HEK293 (cell line): ENCODE results near the gene SLC39A11.

Experiments
- CTCF ChIP-seq: fragments of 450-650 bp; formaldehyde crosslinking; IDR thresholded peaks from 2 replicates; pipeline ENCODE4 v1.5.1; 2016; ENCODE audit warnings: missing biosample characterization, missing genetic modification characterization
- HOXA7 ChIP-seq: sonication (generic); formaldehyde crosslinking; IDR thresholded peaks from 2 replicates; pipeline ENCODE4 v1.8.1; 2022; ENCODE audit warnings: missing genetic modification reagents, borderline replicate concordance
- INSM2 ChIP-seq: fragments of 450-650 bp; formaldehyde crosslinking; IDR thresholded peaks from 2 replicates; pipeline ENCODE4 v1.5.1; 2016; ENCODE audit warnings: missing biosample characterization, missing genetic modification characterization
- MYNN ChIP-seq: fragments of 450-650 bp; formaldehyde crosslinking; IDR thresholded peaks from 2 replicates; pipeline ENCODE4 v1.5.1; 2016; ENCODE audit warnings: missing biosample characterization, missing genetic modification characterization, borderline replicate concordance
- SP2 ChIP-seq: fragments of 450-650 bp; formaldehyde crosslinking; IDR thresholded peaks from 2 replicates; pipeline ENCODE4 v1.5.1; 2016; ENCODE audit warnings: missing biosample characterization, missing genetic modification characterization
- ZBTB7A ChIP-seq: fragments of 450-650 bp; formaldehyde crosslinking; IDR thresholded peaks from 2 replicates; pipeline ENCODE4 v1.5.1; 2016; ENCODE audit warnings: low read depth, missing biosample characterization, missing genetic modification characterization
- ZNF10 ChIP-seq: fragments of 450-650 bp; formaldehyde crosslinking; IDR thresholded peaks from 2 replicates; pipeline ENCODE4 v1.5.1; 2017; ENCODE audit warnings: missing biosample characterization, missing genetic modification characterization
- ZNF148 ChIP-seq: fragments of 450-650 bp; formaldehyde crosslinking; IDR thresholded peaks from 2 replicates; pipeline ENCODE4 v1.5.0; 2017; ENCODE audit warnings: missing biosample characterization, missing genetic modification characterization, borderline replicate concordance
- ZNF26 ChIP-seq: fragments of 450-650 bp; formaldehyde crosslinking; IDR thresholded peaks from 2 replicates; pipeline ENCODE4 v1.5.1; 2016; ENCODE audit warnings: missing biosample characterization, missing genetic modification characterization

- no peak for TF ChIP-seq SP2
- TF ChIP-seq ZNF10 = no peak
- no peak for TF ChIP-seq MYNN (tag by site-specific recombination)
- TF ChIP-seq HOXA7 = no peak
- no peak for TF ChIP-seq CTCF
- TF ChIP-seq INSM2 = no peak
- TF ChIP-seq ZBTB7A (tag by site-specific recombination) = no peak
- no peak for TF ChIP-seq ZNF148
- TF ChIP-seq ZNF26 (tag by site-specific recombination) = no peak
Measured at GRCh38 chr17:72853440-72854415, 238.8 kb downstream of the SLC39A11 start.
